Fibroblast of skin of scalp (primary cell): ENCODE results near the gene TFRC. TPM values are rescaled to one million over a fixed set of nuclear protein-coding genes. Genes with fewer than 3 reads are reported as not detected.
A peak's percentile ranks its signal among the peaks of the same experiment; 100 is the strongest.
"Not testable (repeated sequence)": the region's sequence is repeated elsewhere in the genome, so short reads cannot be mapped to it uniquely, and the experiment has no call there.

ENCODE experiments used
- DNase-seq: peaks from one replicate; pipeline ENCODE4 v3.0.0-alpha.2; 2013
- polyA plus RNA-seq, 2 experiments: library from polyadenylated mRNA; unstranded; fragments of 120-200 nt; gene quantifications; one replicate each; pipeline ENCODE4 v1.2.1, GENCODE V29; 2013; ENCODE audit not compliant: insufficient read length in 2 of 2

The TFRC gene
- 141 TPM for polyA plus RNA-seq (2013, experiment 1 of 2; ENCODE audit: insufficient read length)
- 129 TPM for polyA plus RNA-seq (2013, experiment 2 of 2; ENCODE audit: insufficient read length)

GRCh38 chr3:196081834-196082618, at the start of gene TFRC:
Gene TFRC (minus strand): TSS chr3:196082090. CDS start chr3:196077099, 4,991 bp downstream.
- peak; percentile 93 for DNase-seq

GRCh38 chr3:196128172-196128843, 46.4 kb upstream of the TFRC start:
- no peak for DNase-seq

GRCh38 chr3:196127308-196128040, 45.6 kb upstream of the TFRC start:
- DNase-seq, result no peak

DNA sequence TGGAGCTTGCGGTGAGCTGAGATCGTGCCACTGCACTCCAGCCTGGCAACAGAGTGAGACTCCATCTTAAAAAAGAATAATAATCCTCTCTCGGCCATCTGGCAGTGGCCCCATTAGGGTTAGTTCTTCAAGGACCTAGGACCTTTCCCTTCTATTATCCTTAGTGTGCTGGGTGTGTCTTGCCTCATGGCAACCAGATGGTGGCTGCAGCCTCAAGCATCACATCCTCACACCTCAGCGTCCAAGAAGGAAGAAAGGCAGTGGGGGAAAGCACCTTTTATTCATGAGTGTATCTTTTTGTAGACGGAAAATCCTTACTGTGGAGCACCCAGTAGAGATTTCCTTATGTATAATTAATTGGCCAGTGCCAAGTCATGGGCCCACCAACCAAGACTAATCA, 42.7 kb upstream of the TFRC start:
- DNase-seq, result no peak

DNA sequence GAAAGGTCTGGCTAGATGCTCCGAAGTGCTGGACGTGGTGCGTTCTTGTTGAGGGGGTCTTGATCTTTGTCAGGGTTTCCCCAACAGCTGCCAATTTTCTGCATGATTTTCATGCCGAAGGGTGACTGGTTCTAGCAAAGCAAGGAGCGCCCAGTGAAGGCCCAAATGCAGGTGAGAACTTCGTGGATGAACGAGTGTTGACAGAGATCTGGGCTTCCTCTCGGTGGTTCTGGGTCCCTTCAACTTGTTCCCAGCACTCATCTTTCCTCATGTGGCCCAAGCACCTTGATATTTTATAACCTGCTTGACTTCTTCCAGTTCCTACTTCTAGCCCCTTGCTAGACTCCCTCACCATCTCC, 40.8 kb upstream of the TFRC start:
- DNase-seq, result no peak

- DNase-seq, result no peak
Observed at GRCh38 chr3:196122021-196122687, 40.3 kb upstream of the TFRC start.

DNA sequence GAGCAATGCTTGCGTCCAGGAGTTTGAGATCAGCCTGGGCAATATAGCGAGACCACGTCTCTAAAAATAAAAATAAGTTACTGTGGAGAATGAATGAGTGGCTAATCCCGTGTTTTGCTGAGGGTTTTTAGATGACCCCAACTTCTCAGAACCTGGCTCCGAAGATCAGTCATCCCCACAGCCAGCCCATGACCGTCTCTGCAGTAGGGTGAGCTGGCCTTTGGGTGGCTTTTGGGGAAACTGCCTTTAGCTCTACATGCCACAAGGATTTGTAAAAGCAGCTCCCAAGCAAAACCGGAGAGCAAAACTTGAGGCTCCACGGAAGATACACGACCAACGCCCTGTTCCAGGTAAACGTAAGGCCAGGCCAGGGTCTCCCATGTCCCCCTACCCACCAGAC, 39.2 kb upstream of the TFRC start:
- DNase-seq, result no peak

- no peak for DNase-seq
Observed at GRCh38 chr3:196120291-196120951, 38.5 kb upstream of the TFRC start.

GRCh38 chr3:196117809-196118208, 35.9 kb upstream of the TFRC start:
- DNase-seq, result no peak

GRCh38 chr3:196115678-196116083, 33.8 kb upstream of the TFRC start:
- DNase-seq, result no peak

DNA sequence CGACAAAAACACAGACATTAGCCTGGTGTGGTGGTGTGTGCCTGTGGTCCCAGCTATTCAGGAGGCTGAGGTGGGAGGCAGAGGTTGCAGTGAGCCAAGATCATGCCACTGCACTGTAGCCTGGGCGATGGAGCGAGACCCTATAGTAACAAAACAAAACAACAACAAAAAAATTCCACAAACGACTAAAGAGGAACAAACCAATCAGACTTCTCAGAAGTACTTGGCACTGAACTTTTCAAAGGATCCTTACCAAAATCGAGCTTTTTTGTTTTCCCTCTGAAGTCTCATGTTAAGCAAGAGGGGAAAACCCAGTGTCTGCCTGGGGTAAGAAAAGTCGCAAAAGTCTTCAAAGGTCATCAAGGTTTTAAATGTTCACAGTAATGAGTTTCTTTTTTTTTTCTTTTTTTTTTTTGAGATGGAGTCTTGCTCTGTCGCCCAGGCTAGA, 30.1 kb upstream of the TFRC start:
- no peak for DNase-seq

- DNase-seq, result no peak
Observed at GRCh38 chr3:196108075-196108743, 26.3 kb upstream of the TFRC start.

GRCh38 chr3:196104707-196105106, 22.8 kb upstream of the TFRC start:
- DNase-seq, result not testable (repeated sequence)

- DNase-seq, result not testable (repeated sequence)
Observed at GRCh38 chr3:196098365-196098980, 16.6 kb upstream of the TFRC start.

- DNase-seq, result no peak
Observed at GRCh38 chr3:196097373-196098154, 15.7 kb upstream of the TFRC start.

DNA sequence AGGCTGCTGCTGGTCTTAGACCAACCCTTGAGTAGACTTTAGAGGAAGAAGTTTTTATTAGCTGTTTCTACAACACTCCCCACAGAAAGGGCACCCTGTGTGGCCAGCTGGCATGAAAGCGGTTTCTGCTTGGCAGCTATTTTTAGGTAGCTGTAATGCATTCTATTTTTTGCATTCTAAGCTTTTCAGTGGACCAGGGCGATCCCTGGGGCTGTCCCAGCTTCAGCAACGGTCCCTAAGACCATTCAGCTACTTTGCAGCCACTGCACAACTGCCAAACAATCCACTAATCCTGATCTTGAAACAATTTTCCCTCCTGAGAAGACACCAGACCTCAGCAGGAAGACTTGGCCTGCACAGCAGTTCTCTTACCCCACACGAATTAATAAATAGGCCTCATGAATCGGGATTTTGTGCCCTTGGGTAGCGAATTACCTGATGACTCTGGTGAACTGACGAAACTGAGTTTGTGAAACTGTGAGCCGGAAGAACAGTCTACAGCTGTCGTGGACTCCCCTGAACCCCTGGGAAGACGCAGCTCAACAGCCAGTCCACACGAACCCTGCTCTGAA, 14.6 kb upstream of the TFRC start:
- no peak for DNase-seq

DNA sequence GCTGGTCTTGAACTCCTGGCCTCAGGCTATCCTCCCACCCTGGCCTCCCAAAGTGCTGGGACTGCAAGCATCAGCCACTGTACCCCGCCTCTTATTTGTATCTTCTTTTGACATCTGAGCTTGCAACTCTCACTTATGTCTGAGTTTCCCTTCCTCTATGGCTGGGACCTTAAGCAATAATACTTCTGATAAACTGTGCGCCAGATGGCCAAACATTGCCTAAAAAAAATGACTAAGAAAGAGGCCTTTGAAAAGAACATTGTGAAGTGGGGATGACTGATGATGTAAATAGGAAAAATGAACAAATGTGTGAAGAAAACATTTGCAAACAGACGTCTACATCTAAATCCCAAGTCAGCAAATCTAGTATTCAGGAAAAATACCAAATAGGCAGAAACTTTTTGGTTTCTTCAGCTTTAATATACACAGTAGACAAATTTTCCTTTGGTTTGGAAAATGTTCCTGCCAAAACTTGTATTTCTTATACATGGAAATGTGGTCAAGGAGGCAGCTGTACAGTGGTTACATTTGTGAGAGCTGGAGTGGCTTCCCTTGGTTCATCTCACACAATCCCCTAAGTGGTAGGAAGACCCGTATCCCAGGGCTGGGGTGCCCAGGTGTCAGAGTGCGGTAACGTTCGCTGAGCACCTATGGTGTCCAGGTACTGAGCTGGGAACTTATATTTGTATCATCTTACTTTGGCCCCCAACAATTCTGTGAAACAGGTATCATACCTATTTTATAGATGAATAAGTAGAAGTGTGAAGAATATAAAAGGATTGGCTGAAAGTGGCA, 11.6 kb upstream of the TFRC start:
- DNase-seq, result no peak

- DNase-seq, result no peak
Observed at GRCh38 chr3:196087906-196088305, 6.0 kb upstream of the TFRC start.

DNA sequence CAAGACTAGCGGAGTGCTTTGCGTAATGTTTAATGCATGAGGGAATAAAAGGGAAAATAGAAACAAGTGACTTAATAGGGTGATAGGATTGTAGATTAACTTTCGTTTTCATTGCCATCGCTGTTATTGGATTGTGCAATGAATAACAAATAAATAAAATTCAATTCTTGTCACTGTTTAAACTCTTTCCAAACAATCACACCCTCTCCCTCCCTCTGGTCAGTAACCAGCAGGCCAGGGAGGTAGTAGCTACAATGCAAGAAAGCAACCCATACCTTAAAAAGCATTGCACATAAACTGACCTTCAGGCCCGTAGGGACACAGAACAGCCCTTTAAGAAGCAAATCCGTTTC, 705 bp upstream of the TFRC start:
- no peak for DNase-seq
